ENCODE results near the gene GABARAP. TPM values are rescaled to one million over a fixed set of nuclear protein-coding genes. Genes with fewer than 3 reads are reported as not detected.

GABARAP gene
- total RNA-seq, result 124 and 130 TPM in 2 replicates

- DNase-seq (ENCODE audit: low read depth in 2 of 2), result peak; percentile 95 to 96
Observed at GRCh38 chr17:7241783-7242716, at the start of gene GABARAP. Gene GABARAP, minus strand, starts transcription at chr17:7242449. Its CDS starts 119 bp downstream, at chr17:7242330.

GRCh38 chr17:7290685-7291084 lies 48.4 kb upstream of the GABARAP start:
- DNase-seq (ENCODE audit: low read depth in 2 of 2), result no peak

GRCh38 chr17:7290166-7290565 lies 47.9 kb upstream of the GABARAP start:
- DNase-seq (ENCODE audit: low read depth in 2 of 2), result no peak

GRCh38 chr17:7289256-7290032 lies 47.2 kb upstream of the GABARAP start:
- no peak for DNase-seq (ENCODE audit: low read depth in 2 of 2)

- no peak for DNase-seq (ENCODE audit: low read depth in 2 of 2)
Observed at GRCh38 chr17:7285679-7286078, 43.4 kb upstream of the GABARAP start.

- DNase-seq (ENCODE audit: low read depth in 2 of 2), result no peak
Observed at GRCh38 chr17:7284911-7285310, 42.7 kb upstream of the GABARAP start.

- no peak for DNase-seq (ENCODE audit: low read depth in 2 of 2)
Observed at GRCh38 chr17:7283471-7284216, 41.4 kb upstream of the GABARAP start.

GRCh38 chr17:7282752-7283321 lies 40.6 kb upstream of the GABARAP start:
- peak in 1 of 2 donors; percentile 14 for DNase-seq (ENCODE audit: low read depth in 2 of 2)

GRCh38 chr17:7281953-7282751 lies 39.9 kb upstream of the GABARAP start:
- DNase-seq (ENCODE audit: low read depth in 2 of 2), result peak in 1 of 2 donors; percentile 58

GRCh38 chr17:7281074-7281952 lies 39.1 kb upstream of the GABARAP start, which contains the start of gene SLC2A4:
Gene SLC2A4, plus strand, starts transcription at chr17:7281718. Its CDS starts 217 bp downstream, at chr17:7281935.
- DNase-seq (ENCODE audit: low read depth in 2 of 2), result peak; percentile 92 to 95

- peak; percentile 78 to 85 for DNase-seq (ENCODE audit: low read depth in 2 of 2)
Observed at GRCh38 chr17:7280519-7281073, 38.3 kb upstream of the GABARAP start.

- no peak for DNase-seq (ENCODE audit: low read depth in 2 of 2)
Observed at GRCh38 chr17:7279448-7279847, 37.2 kb upstream of the GABARAP start.

- DNase-seq (ENCODE audit: low read depth in 2 of 2), result no peak
Observed at GRCh38 chr17:7266784-7267183, 24.5 kb upstream of the GABARAP start.

- no peak for DNase-seq (ENCODE audit: low read depth in 2 of 2)
Observed at GRCh38 chr17:7263801-7264078, 21.5 kb upstream of the GABARAP start.

GRCh38 chr17:7262935-7263800 lies 20.9 kb upstream of the GABARAP start:
- no peak for DNase-seq (ENCODE audit: low read depth in 2 of 2)

GRCh38 chr17:7262192-7262934 lies 20.1 kb upstream of the GABARAP start, which contains the start of gene CLDN7:
Gene CLDN7, minus strand, starts transcription at chr17:7262478. Its CDS starts 435 bp downstream, at chr17:7262043.
- no peak for DNase-seq (ENCODE audit: low read depth in 2 of 2)

Data from lung microvascular endothelial cell (primary cell).